WI38 (cell line): Measurements from ENCODE around the gene ARHGAP1.

Experiments used
- H3K4me3 ChIP-seq: 2 replicates; pipeline ENCODE4 v1.5.1; 2011; ENCODE audit warnings: low read depth, mild to moderate bottlenecking, control low read depth, low read length
- CTCF ChIP-seq: IDR thresholded peaks from 2 replicates; pipeline ENCODE4 v1.5.1; 2012; ENCODE audit warnings: low read depth, mild to moderate bottlenecking, control low read depth, low read length

The ARHGAP1 gene

GRCh38 chr11:46729110-46730027 lies 28.9 kb upstream of the ARHGAP1 start:
- H3K4me3 ChIP-seq = no peak overlapping the region
- TF ChIP-seq CTCF = no peak

GRCh38 chr11:46728659-46729040 lies 28.2 kb upstream of the ARHGAP1 start:
- no peak overlapping the region for H3K4me3 ChIP-seq
- no peak for TF ChIP-seq CTCF

GRCh38 chr11:46727952-46728658 lies 27.7 kb upstream of the ARHGAP1 start:
- no peak overlapping the region for H3K4me3 ChIP-seq
- no peak for TF ChIP-seq CTCF

GRCh38 chr11:46726206-46726862 lies 25.9 kb upstream of the ARHGAP1 start:
- no peak for TF ChIP-seq CTCF
- no peak overlapping the region for H3K4me3 ChIP-seq

GRCh38 chr11:46725338-46726205 lies 25.2 kb upstream of the ARHGAP1 start:
- H3K4me3 ChIP-seq = no peak overlapping the region
- TF ChIP-seq CTCF = no peak

GRCh38 chr11:46724088-46724487 lies 23.7 kb upstream of the ARHGAP1 start:
- H3K4me3 ChIP-seq = no peak overlapping the region
- no peak for TF ChIP-seq CTCF
